Neuronal stem cell (in vitro differentiated cells): ENCODE data around the gene EHD1.

Source experiments
- DNase-seq: peaks from one replicate; pipeline ENCODE4 v3.0.0-alpha.2; 2013; ENCODE audit warnings: low spot score
- H2AFZ ChIP-seq: one replicate; pipeline ENCODE4 v1.6.1; 2013; ENCODE audit warnings: mild to moderate bottlenecking, low read length, inconsistent platforms
- H2AK5ac ChIP-seq: 2 replicates; pipeline ENCODE4 v1.6.1; 2013; ENCODE audit warnings: low read depth, mild to moderate bottlenecking, inconsistent platforms, low read length, moderate library complexity, mixed read lengths
- H2BK120ac ChIP-seq: 2 replicates; pipeline ENCODE4 v1.6.1; 2013; ENCODE audit warnings: low read depth, mild to moderate bottlenecking, inconsistent platforms, low read length, moderate library complexity, mixed read lengths
- H2BK12ac ChIP-seq: one replicate; pipeline ENCODE4 v1.6.1; 2013; ENCODE audit warnings: low read length, inconsistent platforms
- H2BK15ac ChIP-seq: 2 replicates; pipeline ENCODE4 v1.6.1; 2013; ENCODE audit warnings: mild to moderate bottlenecking, low read length, inconsistent platforms, mixed read lengths
- H2BK5ac ChIP-seq: one replicate; pipeline ENCODE4 v1.6.1; 2013; ENCODE audit warnings: inconsistent platforms, mild to moderate bottlenecking, low read length, moderate library complexity
- H3K14ac ChIP-seq: one replicate; pipeline ENCODE4 v1.6.1; 2013; ENCODE audit warnings: low read length, inconsistent platforms
- H3K18ac ChIP-seq: 2 replicates; pipeline ENCODE4 v1.6.1; 2013; ENCODE audit warnings: low read length, inconsistent platforms
- H3K23ac ChIP-seq: 2 replicates; pipeline ENCODE4 v1.6.1; 2013; ENCODE audit warnings: low read depth, mild to moderate bottlenecking, mixed read lengths, low read length, inconsistent platforms; ENCODE audit not compliant: poor library complexity
- H3K27ac ChIP-seq: replicated peaks from 3 replicates; pipeline ENCODE4 v1.5.1; 2013; ENCODE audit warnings: low read length, inconsistent platforms
- H3K27me3 ChIP-seq, 3 experiments: 2 replicates each; pipeline ENCODE4 v1.6.1; 2013; ENCODE audit warnings: low read length in 3 of 3, mild to moderate bottlenecking in 2 of 3, inconsistent platforms in 1 of 3, low read depth in 1 of 3, mixed read lengths in 1 of 3, moderate library complexity in 1 of 3; ENCODE audit not compliant: control insufficient read depth in 3 of 3, insufficient read depth in 3 of 3
- H3K36me3 ChIP-seq, 2 donors: replicated peaks in 1 of 2; 2 replicates each; pipeline ENCODE4 v1.6.1; 2013; ENCODE audit warnings: low read length in 2 of 2; ENCODE audit not compliant: control insufficient read depth in 2 of 2, insufficient read depth in 2 of 2
- H3K4ac ChIP-seq: 2 replicates; pipeline ENCODE4 v1.6.1; 2013; ENCODE audit warnings: inconsistent platforms, mild to moderate bottlenecking, low read length, moderate library complexity
- H3K4me1 ChIP-seq, 2 donors: 1 replicate in 1 of 2; 2 replicates in 1 of 2; pipeline ENCODE4 v1.6.1; 2013; ENCODE audit warnings: low read length in 2 of 2, low read depth in 1 of 2; ENCODE audit not compliant: control insufficient read depth in 2 of 2, insufficient read depth in 1 of 2
- H3K4me2 ChIP-seq: one replicate; pipeline ENCODE4 v1.6.1; 2013; ENCODE audit warnings: mild to moderate bottlenecking, low read length, inconsistent platforms; ENCODE audit not compliant: insufficient read depth, poor library complexity, severe bottlenecking
- H3K4me3 ChIP-seq, 2 donors: 2 replicates each; pipeline ENCODE4 v1.5.1; 2013; ENCODE audit warnings: low read length in 2 of 2, mild to moderate bottlenecking in 2 of 2, inconsistent platforms in 1 of 2, moderate library complexity in 1 of 2
- H3K79me1 ChIP-seq: one replicate; pipeline ENCODE4 v1.6.1; 2013; ENCODE audit warnings: low read depth, mild to moderate bottlenecking, inconsistent platforms, low read length, moderate library complexity
- H3K9ac ChIP-seq: one replicate; pipeline ENCODE4 v1.6.1; 2013; ENCODE audit warnings: mild to moderate bottlenecking, low read depth, low read length, inconsistent platforms; ENCODE audit not compliant: poor library complexity
- H3K9me3 ChIP-seq, 2 donors: replicated peaks in 1 of 2; 2 replicates each; pipeline versions ENCODE3 to v1.6.1; 2013; ENCODE audit warnings: low read length in 2 of 2, mild to moderate bottlenecking in 2 of 2, inconsistent platforms in 1 of 2, low read depth in 1 of 2, mixed read lengths in 1 of 2, moderate library complexity in 1 of 2; ENCODE audit not compliant: control insufficient read depth in 2 of 2, insufficient read depth in 1 of 2
- H4K8ac ChIP-seq: one replicate; pipeline ENCODE4 v1.6.1; 2013; ENCODE audit warnings: low read depth, mild to moderate bottlenecking, inconsistent platforms, low read length, moderate library complexity
- H4K91ac ChIP-seq: one replicate; pipeline ENCODE4 v1.6.1; 2013; ENCODE audit warnings: low read length, low read depth, mild to moderate bottlenecking, inconsistent platforms; ENCODE audit not compliant: poor library complexity
- WGBS, 2 donors: extraction: QIAGEN DNeasy Blood & Tissue Kit; methylation state at CpG; one replicate each; pipeline ENCODE4 v1.1.7; 2013; ENCODE audit warnings: missing lambda C conversion rate in 2 of 2, mixed read lengths in 1 of 2; ENCODE audit not compliant: insufficient read length in 2 of 2, insufficient replicate concordance in 1 of 2; ENCODE audit errors: extremely low coverage in 2 of 2; 5-methylcytosine and 5-hydroxymethylcytosine counted together

Gene EHD1

GRCh38 chr11:64869571-64870175, 8.7 kb downstream of the EHD1 start:
- no peak for DNase-seq
- H4K91ac ChIP-seq: no peak overlapping the region
- H3K36me3 ChIP-seq: peaks cover 12 to 28% of the 10 kb centered on the region in 2 donors
- no peak overlapping the region for H2BK12ac ChIP-seq
- no peak overlapping the region for H3K4ac ChIP-seq
- H2BK15ac ChIP-seq: no peak overlapping the region
- H2BK120ac ChIP-seq: no peak overlapping the region
- no peaks in the 10 kb centered on the region for H3K27me3 ChIP-seq
- H3K18ac ChIP-seq: no peak overlapping the region
- no peak overlapping the region for H3K14ac ChIP-seq
- H3K4me1 ChIP-seq: peaks cover 18 to 33% of the 10 kb centered on the region in 2 donors
- H3K9ac ChIP-seq: no peak overlapping the region
- H4K8ac ChIP-seq: no peak overlapping the region
- H3K9me3 ChIP-seq: peaks cover 0 to 4% of the 10 kb centered on the region in 2 donors
- H3K4me3 ChIP-seq: no peak overlapping the region
- H3K23ac ChIP-seq: no peak overlapping the region
- peaks cover 8% of the 10 kb centered on the region for H3K79me1 ChIP-seq
- H3K4me2 ChIP-seq: no peak overlapping the region
- WGBS, 2 donors: no CpG with 5 or more reads among the region's 9 CpGs
- no peak overlapping the region for H2BK5ac ChIP-seq
- H2AK5ac ChIP-seq: no peak overlapping the region
- no peak overlapping the region for H2AFZ ChIP-seq
- no peak overlapping the region for H3K27ac ChIP-seq

- H2BK120ac ChIP-seq: no peak overlapping the region
- no peak overlapping the region for H3K4ac ChIP-seq
- no peak overlapping the region for H4K91ac ChIP-seq
- peaks cover 23 to 40% of the 10 kb centered on the region in 2 donors for H3K4me1 ChIP-seq
- H2AFZ ChIP-seq: no peak overlapping the region
- no peak overlapping the region for H3K9ac ChIP-seq
- H3K27ac ChIP-seq: no peak overlapping the region
- no peak overlapping the region for H2BK15ac ChIP-seq
- no peak for DNase-seq
- no peak overlapping the region for H4K8ac ChIP-seq
- no peak overlapping the region for H3K14ac ChIP-seq
- no CpG with 5 or more reads among the region's 21 CpGs for WGBS, 2 donors
- no peak overlapping the region for H2BK5ac ChIP-seq
- H3K79me1 ChIP-seq: peaks cover 11% of the 10 kb centered on the region
- no peak overlapping the region for H2AK5ac ChIP-seq
- H3K4me2 ChIP-seq: no peak overlapping the region
- no peak overlapping the region for H3K4me3 ChIP-seq
- H3K9me3 ChIP-seq: peaks cover 0 to 4% of the 10 kb centered on the region in 2 donors
- H2BK12ac ChIP-seq: no peak overlapping the region
- no peak overlapping the region for H3K18ac ChIP-seq
- no peaks in the 10 kb centered on the region for H3K27me3 ChIP-seq
- H3K36me3 ChIP-seq: peaks cover 10 to 22% of the 10 kb centered on the region in 2 donors
- H3K23ac ChIP-seq: no peak overlapping the region
Measured at GRCh38 chr11:64868904-64869570, 9.4 kb downstream of the EHD1 start.

GRCh38 chr11:64867748-64868462, 10.5 kb downstream of the EHD1 start:
- Histone ChIP-seq H3K9ac (no peak overlapping the region), H4K91ac (no peak overlapping the region), H3K14ac (no peak overlapping the region), H3K18ac (no peak overlapping the region), H2AK5ac (no peak overlapping the region), H2BK120ac (no peak overlapping the region), H3K9me3 (peaks cover 0 to 4% of the 10 kb centered on the region in 2 donors), H3K23ac (no peak overlapping the region), H3K4me2 (no peak overlapping the region), H3K4me1 (peaks cover 35 to 51% of the 10 kb centered on the region in 2 donors), H4K8ac (no peak overlapping the region), H3K4ac (no peak overlapping the region), H2AFZ (no peak overlapping the region), H3K27ac (no peak overlapping the region), H3K79me1 (peaks cover 18% of the 10 kb centered on the region), H3K36me3 (peaks cover 8 to 15% of the 10 kb centered on the region in 2 donors), H3K27me3 (no peaks in the 10 kb centered on the region), H2BK5ac (no peak overlapping the region), H2BK15ac (no peak overlapping the region), H2BK12ac (no peak overlapping the region), H3K4me3 (no peak overlapping the region)
- 100% methylated on average over 1 of the region's 28 CpGs; no CpG with 5 or more reads in 1 of the 2 donors for WGBS, 2 donors
- no peak for DNase-seq

- WGBS, 2 donors: no CpG with 5 or more reads among the region's 4 CpGs
- Histone ChIP-seq H3K4ac (no peak overlapping the region), H2BK120ac (no peak overlapping the region), H3K9ac (no peak overlapping the region), H2AK5ac (no peak overlapping the region), H3K14ac (no peak overlapping the region), H3K4me1 (peaks cover 38 to 50% of the 10 kb centered on the region in 2 donors), H3K36me3 (peaks cover 0 to 6% of the 10 kb centered on the region in 2 donors), H3K4me2 (no peak overlapping the region), H3K18ac (no peak overlapping the region), H3K4me3 (no peak overlapping the region), H4K8ac (no peak overlapping the region), H2BK12ac (no peak overlapping the region), H2BK5ac (no peak overlapping the region), H3K27ac (no peak overlapping the region), H3K27me3 (no peaks in the 10 kb centered on the region), H4K91ac (no peak overlapping the region), H3K23ac (no peak overlapping the region), H2BK15ac (no peak overlapping the region), H2AFZ (no peak overlapping the region), H3K9me3 (no peaks in the 10 kb centered on the region), H3K79me1 (peaks cover 17% of the 10 kb centered on the region)
- DNase-seq: no peak
Measured at GRCh38 chr11:64866173-64866491, 12.3 kb downstream of the EHD1 start.
